Fibroblast of skin of right quadriceps (primary cell): Measurements from ENCODE around the gene AZU1.
"Not testable (repeated sequence)": the region's sequence is repeated elsewhere in the genome, so short reads cannot be mapped to it uniquely, and the experiment has no call there.

Source experiments
- DNase-seq: peaks from one replicate; pipeline ENCODE4 v3.0.0-alpha.2; 2013

AZU1 gene

GRCh38 chr19:831407-832369, 4.1 kb downstream of the AZU1 start:
- DNase-seq, result no peak

GRCh38 chr19:834216-834615, 6.6 kb downstream of the AZU1 start:
- no peak for DNase-seq

GRCh38 chr19:835210-835810, 7.7 kb downstream of the AZU1 start:
- DNase-seq, result no peak

- no peak for DNase-seq
Observed at GRCh38 chr19:840519-841206, 13.0 kb downstream of the AZU1 start, which contains the start of gene PRTN3. TSS of gene PRTN3 (plus strand) at chr19:840999. CDS start at chr19:841009, 10 bp downstream.

GRCh38 chr19:842802-843179, 15.2 kb downstream of the AZU1 start:
- DNase-seq, result not testable (repeated sequence)

- no peak for DNase-seq
Observed at GRCh38 chr19:843180-843835, 15.7 kb downstream of the AZU1 start.

GRCh38 chr19:843836-844545, 16.4 kb downstream of the AZU1 start:
- DNase-seq, result no peak

- no peak for DNase-seq
Observed at GRCh38 chr19:844546-844971, 16.9 kb downstream of the AZU1 start.

GRCh38 chr19:845707-846521, 18.3 kb downstream of the AZU1 start:
- no peak for DNase-seq

GRCh38 chr19:848386-848921, 20.8 kb downstream of the AZU1 start:
- DNase-seq, result no peak

- not testable (repeated sequence) for DNase-seq
Observed at GRCh38 chr19:849195-849594, 21.6 kb downstream of the AZU1 start.

GRCh38 chr19:850221-850978, 22.8 kb downstream of the AZU1 start:
- peak; percentile 79 for DNase-seq

- no peak for DNase-seq
Observed at GRCh38 chr19:850979-851335, 23.3 kb downstream of the AZU1 start.

- no peak for DNase-seq
Observed at GRCh38 chr19:852136-853013, 24.7 kb downstream of the AZU1 start, which contains the start of gene ELANE. TSS of gene ELANE (plus strand) at chr19:852303. CDS start at chr19:852329, 26 bp downstream.

GRCh38 chr19:853014-853585, 25.5 kb downstream of the AZU1 start:
- DNase-seq, result no peak

- not testable (repeated sequence) for DNase-seq
Observed at GRCh38 chr19:853614-854220, 26.1 kb downstream of the AZU1 start.

- DNase-seq, result no peak
Observed at GRCh38 chr19:854549-854948, 26.9 kb downstream of the AZU1 start.

- no peak for DNase-seq
Observed at GRCh38 chr19:855142-855541, 27.5 kb downstream of the AZU1 start.
